ENCODE data around the gene AZIN2. TPM values are rescaled to one million over a fixed set of nuclear protein-coding genes. Genes with fewer than 3 reads are reported as not detected.

AZIN2 gene
- total RNA-seq, 1 experiment from 2014 or later = 2.4 TPM

GRCh38 chr1:33047839-33048305 lies 33.1 kb upstream of the AZIN2 start:
- CTCF ChIA-PET = interaction anchor here (0.7 kb wide), 1 partner anchor 9 kb away, joined by 3 read pairs; no protein-coding TSS in a partner anchor

GRCh38 chr1:33048426-33048825 lies 32.5 kb upstream of the AZIN2 start:
- H3K27ac ChIP-seq (ENCODE audit: low read length) = no peak overlapping the region
- H3K36me3 ChIP-seq (ENCODE audit: control insufficient read depth, insufficient read depth, low read length) = no peaks in the 10 kb centered on the region
- intact Hi-C loops (cut with micrococcal nuclease; ENCODE audit: unreplicated experiment) = no loop called here
- ATAC-seq (no peak), DNase-seq (ENCODE audit: low read depth, low spot score) (no peak)
- H3K9me3 ChIP-seq (ENCODE audit: control insufficient read depth, insufficient read depth, low read depth, low read length) = no peaks in the 10 kb centered on the region
- H3K4me3 ChIP-seq (ENCODE audit: low read depth in 2 of 2, low read length in 2 of 2) = no peak overlapping the region
- no peaks in the 10 kb centered on the region for H3K27me3 ChIP-seq (ENCODE audit: control insufficient read depth, insufficient read depth, low read length)
- no TSS peak for BruUV-seq (replicated peaks)
- in situ Hi-C loops (cut with HindIII; ENCODE audit: low pct_unique_long_range_greater_than_20kb, low sequenced_read_pairs) = no loop called here
- no peaks in the 10 kb centered on the region for H3K4me1 ChIP-seq (ENCODE audit: control insufficient read depth, insufficient read depth, low read length)
- TF ChIP-seq SIN3A (IDR thresholded peaks at IDR 0.05; ENCODE audit: borderline replicate concordance, insufficient read depth, low read depth, low read length) = no peak
- no peak for TF ChIP-seq REST (IDR thresholded peaks at IDR 0.05; ENCODE audit: insufficient read depth in 1 of 2, low read depth in 2 of 2, low read length in 1 of 2)
- no peak for TF ChIP-seq POLR2AphosphoS5 (IDR thresholded peaks at IDR 0.05; ENCODE audit: low read depth, low read length)
- no peak for TF ChIP-seq CTCF (IDR thresholded peaks at IDR 0.05)
- no peak for TF ChIP-seq TCF7L2 (IDR thresholded peaks at IDR 0.05; ENCODE audit: low read depth, low read length)
- ChIA-PET POLR2A (no interaction called here), CTCF (no interaction called here)

More at GRCh38 chr1:33047839-33048305, 33.1 kb upstream of the AZIN2 start:
- no peak for ATAC-seq
- TF ChIP-seq TCF7L2 (IDR thresholded peaks at IDR 0.05; ENCODE audit: low read depth, low read length) (no peak), SIN3A (IDR thresholded peaks at IDR 0.05; ENCODE audit: borderline replicate concordance, insufficient read depth, low read depth, low read length) (no peak), REST (IDR thresholded peaks at IDR 0.05; ENCODE audit: insufficient read depth in 1 of 2, low read depth in 2 of 2, low read length in 1 of 2) (no peak), CTCF (IDR thresholded peaks at IDR 0.05) (no peak), POLR2AphosphoS5 (IDR thresholded peaks at IDR 0.05; ENCODE audit: low read depth, low read length) (no peak)
- POLR2A ChIA-PET = no interaction called here
- H3K9me3 ChIP-seq (ENCODE audit: control insufficient read depth, insufficient read depth, low read depth, low read length) = no peaks in the 10 kb centered on the region
- H3K27me3 ChIP-seq (ENCODE audit: control insufficient read depth, insufficient read depth, low read length) = no peaks in the 10 kb centered on the region
- intact Hi-C loops (cut with micrococcal nuclease; ENCODE audit: unreplicated experiment) (no loop called here), in situ Hi-C loops (cut with HindIII; ENCODE audit: low pct_unique_long_range_greater_than_20kb, low sequenced_read_pairs) (no loop called here)
- no peaks in the 10 kb centered on the region for H3K4me1 ChIP-seq (ENCODE audit: control insufficient read depth, insufficient read depth, low read length)
- H3K4me3 ChIP-seq (ENCODE audit: low read depth in 2 of 2, low read length in 2 of 2) = no peak overlapping the region
- no peak for DNase-seq (ENCODE audit: low read depth, low spot score)
- H3K27ac ChIP-seq (ENCODE audit: low read length) = no peak overlapping the region
- H3K36me3 ChIP-seq (ENCODE audit: control insufficient read depth, insufficient read depth, low read length) = no peaks in the 10 kb centered on the region
- BruUV-seq (replicated peaks) = no TSS peak

Measured in Panc1 (cell line).